Peyer's patch (tissue), 4 donors: ENCODE data around the gene RCOR2. TPM values are rescaled to one million over a fixed set of nuclear protein-coding genes. Genes with fewer than 3 reads are reported as not detected.
"Not testable (repeated sequence)": the region's sequence is repeated elsewhere in the genome, so short reads cannot be mapped to it uniquely, and the experiment has no call there.

Experiments
- DNase-seq, 3 donors: peaks; one replicate each; pipeline ENCODE4 v3.0.0-alpha.2; 2017 to 2019
- H3K27ac ChIP-seq, 4 donors: fragments of 200-600 bp; sonication (generic); one replicate each; pipeline ENCODE4 v1.5.1; 2016 to 2019
- H3K27me3 ChIP-seq, 2 donors: fragments of 200-600 bp; sonication (generic); one replicate each; pipeline ENCODE4 v1.5.1; 2019
- H3K36me3 ChIP-seq, 3 donors: fragments of 200-600 bp; sonication (generic); one replicate each; pipeline ENCODE4 v1.5.1; 2016 to 2019
- H3K4me1 ChIP-seq, 4 donors: fragments of 200-600 bp; sonication (generic); one replicate each; pipeline ENCODE4 v1.5.1; 2016 to 2019
- H3K4me3 ChIP-seq, 4 donors: fragments of 200-600 bp; sonication (generic); 1 replicate in 3 of 4; 2 replicates in 1 of 4; pipeline ENCODE4 v1.5.1; 2016 to 2019; ENCODE audit warnings: mild to moderate bottlenecking in 1 of 4
- H3K9me3 ChIP-seq, 4 donors: fragments of 200-600 bp; sonication (generic); one replicate each; pipeline ENCODE4 v1.5.1; 2016 to 2019; ENCODE audit warnings: mild to moderate bottlenecking in 1 of 4
- POLR2A ChIP-seq, 2 donors: fragments of 450-650 bp; IDR thresholded peaks; one replicate each; pipeline ENCODE4 v1.5.1; 2017; ENCODE audit warnings: antibody characterized with exemption in 2 of 2, mild to moderate bottlenecking in 2 of 2, moderate library complexity in 2 of 2
- total RNA-seq, 4 donors: library from RNA; depleted of rRNA; stranded (reverse); fragments of >200 nt; gene quantifications; one replicate each; pipeline ENCODE4 v1.1.0, GENCODE V29; 2016
- TF ChIP-seq, protein P1 (sequence below), 6 experiments: fragments of 450-650 bp in 4 of 6; fragments of 200-600 bp in 2 of 6; sonication (generic) in 1 of 6; IDR thresholded peaks; one replicate each; pipeline ENCODE4 v1.5.1; 2017 to 2019; ENCODE audit warnings: antibody characterized with exemption in 6 of 6, mild to moderate bottlenecking in 3 of 6, moderate library complexity in 1 of 6

RCOR2 gene
- under 1 TPM in 2 of 4 donors, not detected in 2; 0.57 to 0.67 TPM for total RNA-seq

DNA sequence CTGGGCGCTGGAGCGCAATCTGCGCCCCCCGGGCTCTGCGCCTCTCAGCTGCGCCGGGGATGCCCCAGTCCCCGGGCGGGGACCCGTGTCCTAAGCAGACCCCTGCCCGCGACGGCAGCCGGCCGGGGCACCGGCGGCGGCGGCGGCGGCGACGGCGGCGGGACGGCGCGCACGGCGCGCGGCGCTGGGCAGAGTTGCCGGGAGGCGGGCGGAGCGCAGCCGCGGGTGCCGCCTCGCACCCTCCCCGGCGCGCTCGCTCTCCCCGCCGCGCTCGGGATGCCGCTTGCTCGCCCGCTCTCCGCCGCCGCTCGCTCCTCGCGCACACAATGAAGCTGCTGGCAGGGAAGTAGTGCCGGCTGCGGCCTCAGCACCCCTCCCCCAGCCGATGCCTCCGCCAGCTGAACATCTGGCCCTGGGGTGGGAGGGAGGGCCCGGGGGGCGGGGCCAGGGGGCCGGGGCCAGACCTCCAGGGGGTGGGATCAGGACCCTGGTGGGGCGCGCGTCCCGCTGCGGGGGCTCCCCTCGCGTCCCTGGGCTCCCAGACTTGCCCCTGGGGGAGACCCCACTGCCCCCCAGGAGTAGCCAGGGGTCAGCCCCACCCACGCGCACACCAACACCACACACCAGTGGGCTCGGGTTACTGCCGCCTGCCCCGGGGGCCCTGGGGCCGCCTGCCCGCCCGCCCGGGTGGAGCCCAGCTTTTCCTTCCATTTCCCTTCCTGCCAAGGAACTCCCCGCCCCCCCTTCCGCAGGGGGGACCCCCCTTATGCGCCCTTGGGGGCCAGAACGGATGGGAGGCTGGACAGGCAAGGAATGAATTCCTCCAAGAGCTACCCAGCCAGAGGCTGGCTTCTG lies at the start of gene RCOR2:
Gene RCOR2, minus strand, starts transcription at position 328 of the 855 bp plus-strand sequence. CDS start 708 bp downstream, outside the sequence.
- no peaks in the 10 kb centered on the region for H3K9me3 ChIP-seq
- no peak for TF ChIP-seq POLR2A (IDR thresholded peaks at IDR 0.05)
- TF ChIP-seq, protein P1, sequence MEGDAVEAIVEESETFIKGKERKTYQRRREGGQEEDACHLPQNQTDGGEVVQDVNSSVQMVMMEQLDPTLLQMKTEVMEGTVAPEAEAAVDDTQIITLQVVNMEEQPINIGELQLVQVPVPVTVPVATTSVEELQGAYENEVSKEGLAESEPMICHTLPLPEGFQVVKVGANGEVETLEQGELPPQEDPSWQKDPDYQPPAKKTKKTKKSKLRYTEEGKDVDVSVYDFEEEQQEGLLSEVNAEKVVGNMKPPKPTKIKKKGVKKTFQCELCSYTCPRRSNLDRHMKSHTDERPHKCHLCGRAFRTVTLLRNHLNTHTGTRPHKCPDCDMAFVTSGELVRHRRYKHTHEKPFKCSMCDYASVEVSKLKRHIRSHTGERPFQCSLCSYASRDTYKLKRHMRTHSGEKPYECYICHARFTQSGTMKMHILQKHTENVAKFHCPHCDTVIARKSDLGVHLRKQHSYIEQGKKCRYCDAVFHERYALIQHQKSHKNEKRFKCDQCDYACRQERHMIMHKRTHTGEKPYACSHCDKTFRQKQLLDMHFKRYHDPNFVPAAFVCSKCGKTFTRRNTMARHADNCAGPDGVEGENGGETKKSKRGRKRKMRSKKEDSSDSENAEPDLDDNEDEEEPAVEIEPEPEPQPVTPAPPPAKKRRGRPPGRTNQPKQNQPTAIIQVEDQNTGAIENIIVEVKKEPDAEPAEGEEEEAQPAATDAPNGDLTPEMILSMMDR (IDR thresholded peaks at IDR 0.05) = no peak
- H3K4me3 ChIP-seq = peak within 1 kb of the TSS; percentile 45 to 60 (median 57)
- peak within 1 kb of the TSS; percentile 62 to 91 (median 74) for H3K27ac ChIP-seq
- H3K4me1 ChIP-seq = peaks cover 11 to 58% (median 28%) of the 10 kb centered on the region in 4 donors
- H3K36me3 ChIP-seq = no peaks in the 10 kb centered on the region
- H3K27me3 ChIP-seq = no peaks in the 10 kb centered on the region
- DNase-seq = peak; percentile 63 to 85 (median 77)

GRCh38 chr11:63966444-63966843 lies 49.5 kb upstream of the RCOR2 start:
- no peak for DNase-seq
- no peaks in the 10 kb centered on the region for H3K9me3 ChIP-seq
- peaks cover 0 to 8% (median 0%) of the 10 kb centered on the region in 4 donors for H3K4me1 ChIP-seq
- TF ChIP-seq, protein P1 (IDR thresholded peaks at IDR 0.05) = no peak
- TF ChIP-seq POLR2A (IDR thresholded peaks at IDR 0.05) = no peak
- no peak overlapping the region for H3K27ac ChIP-seq
- H3K27me3 ChIP-seq = no peaks in the 10 kb centered on the region
- no peak overlapping the region for H3K4me3 ChIP-seq
- H3K36me3 ChIP-seq = no peaks in the 10 kb centered on the region

- DNase-seq, H3K27me3 ChIP-seq, H3K36me3 ChIP-seq: not testable (repeated sequence)
Observed at GRCh38 chr11:63963895-63964294, 46.9 kb upstream of the RCOR2 start.

DNA sequence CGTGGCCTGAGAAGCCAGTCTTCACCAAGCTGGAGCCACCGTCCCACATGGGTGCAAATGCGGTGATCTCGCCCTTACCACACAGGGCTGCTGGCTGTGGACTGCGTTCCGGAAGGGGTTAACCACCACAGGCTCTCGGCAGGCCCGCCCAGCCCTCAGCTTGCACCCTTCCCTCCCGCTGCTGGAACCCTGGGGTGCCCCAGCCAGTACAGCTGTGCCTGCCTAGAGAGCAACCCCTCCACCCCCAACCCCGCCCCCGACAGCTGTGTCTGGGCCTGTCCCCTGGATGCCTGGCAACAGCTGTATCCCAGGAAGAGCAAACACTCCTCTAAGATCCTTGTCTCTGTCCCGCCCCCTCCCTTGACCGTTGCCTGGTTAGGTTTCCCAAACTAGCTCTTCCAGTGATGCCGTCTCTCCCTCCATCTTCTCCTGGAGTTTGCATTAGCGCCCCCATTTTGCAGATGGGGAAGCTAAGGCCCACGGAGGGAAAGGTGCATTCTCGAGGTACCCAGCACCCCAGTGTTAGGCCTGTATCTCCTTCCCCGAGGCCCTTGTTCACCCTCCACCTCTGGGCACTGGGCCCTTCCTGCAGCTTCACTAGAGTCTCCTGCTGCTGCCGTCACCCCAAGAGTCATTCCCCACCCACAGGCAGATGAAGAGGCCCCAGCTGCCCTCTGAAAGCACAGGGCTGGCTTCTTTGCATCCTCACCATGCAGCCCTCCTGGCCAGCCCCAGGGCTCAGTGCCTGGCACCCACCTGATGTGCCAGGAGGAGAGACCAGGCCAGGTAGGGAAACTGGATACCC lies 44.8 kb upstream of the RCOR2 start:
- Histone ChIP-seq H3K36me3 (no peaks in the 10 kb centered on the region), H3K4me1 (peaks cover 0 to 10% (median 0%) of the 10 kb centered on the region in 4 donors), H3K4me3 (no peak overlapping the region), H3K27me3 (no peaks in the 10 kb centered on the region), H3K27ac (no peak overlapping the region), H3K9me3 (no peaks in the 10 kb centered on the region)
- TF ChIP-seq POLR2A (IDR thresholded peaks at IDR 0.05) = no peak
- TF ChIP-seq, protein P1 (IDR thresholded peaks at IDR 0.05) = no peak
- peak in 1 of 3 donors; percentile 58 for DNase-seq

More at GRCh38 chr11:63963895-63964294, 46.9 kb upstream of the RCOR2 start:
- not testable (repeated sequence) for H3K4me3 ChIP-seq, H3K4me1 ChIP-seq, H3K27ac ChIP-seq, H3K9me3 ChIP-seq

- Histone ChIP-seq H3K36me3 (peaks cover 0 to 24% (median 0%) of the 10 kb centered on the region in 3 donors), H3K9me3 (no peaks in the 10 kb centered on the region), H3K27ac (no peak overlapping the region), H3K4me1 (peaks cover 0 to 10% (median 0%) of the 10 kb centered on the region in 4 donors), H3K27me3 (no peaks in the 10 kb centered on the region), H3K4me3 (no peak overlapping the region)
- no peak for TF ChIP-seq POLR2A (IDR thresholded peaks at IDR 0.05)
- TF ChIP-seq, protein P1 (IDR thresholded peaks at IDR 0.05) = no peak
- no peak for DNase-seq
Observed at GRCh38 chr11:63958008-63958407, 41.0 kb upstream of the RCOR2 start.
